ENCODE data around the gene PTGR3.

- TF ChIP-seq CTCF (IDR thresholded peaks at IDR 0.05; ENCODE audit: borderline replicate concordance, extremely low read depth, low read length, poor library complexity, severe bottlenecking) (no peak), EZH2 (IDR thresholded peaks at IDR 0.05; ENCODE audit: borderline replicate concordance, low read depth, low read length, severe bottlenecking) (no peak)
These were observed 4.0 kb downstream of the PTGR3 start for GRCh38 chr18:75204732-75205513.
